WERI-Rb-1 (cell line): ENCODE data around the gene CAMTA1.
"Not testable (repeated sequence)": the region's sequence is repeated elsewhere in the genome, so short reads cannot be mapped to it uniquely, and the experiment has no call there.

Experiments
- DNase-seq: peaks from one replicate; pipeline ENCODE4 v3.0.0-alpha.2; 2020
- H3K27ac ChIP-seq: fragments of 250-450 bp; sonication (Bioruptor Pico); 2 replicates; pipeline ENCODE4 v1.5.1; 2020; ENCODE audit warnings: mild to moderate bottlenecking, moderate library complexity
- H3K27me3 ChIP-seq: fragments of 250-450 bp; sonication (Bioruptor Pico); 2 replicates; pipeline ENCODE4 v1.5.1; 2021; ENCODE audit warnings: mild to moderate bottlenecking, low read depth, moderate library complexity; ENCODE audit not compliant: insufficient read depth, severe bottlenecking
- H3K36me3 ChIP-seq: fragments of 250-450 bp; sonication (Bioruptor Pico); 2 replicates; pipeline ENCODE4 v1.5.1; 2020; ENCODE audit warnings: mild to moderate bottlenecking, moderate library complexity
- H3K4me3 ChIP-seq: 2 replicates; pipeline ENCODE4 v1.5.1; 2011; ENCODE audit warnings: low read depth, mild to moderate bottlenecking, control low read depth, low read length
- H3K9me3 ChIP-seq: fragments of 250-450 bp; sonication (Bioruptor Pico); 2 replicates; pipeline ENCODE4 v1.5.1; 2021; ENCODE audit warnings: mild to moderate bottlenecking, moderate library complexity; ENCODE audit not compliant: severe bottlenecking
- TF ChIP-seq, protein P1 (sequence below): IDR thresholded peaks from 2 replicates; pipeline ENCODE4 v1.5.1; 2011; ENCODE audit warnings: low read depth, mild to moderate bottlenecking, control low read depth, inconsistent platforms, low read length

The CAMTA1 gene

DNA sequence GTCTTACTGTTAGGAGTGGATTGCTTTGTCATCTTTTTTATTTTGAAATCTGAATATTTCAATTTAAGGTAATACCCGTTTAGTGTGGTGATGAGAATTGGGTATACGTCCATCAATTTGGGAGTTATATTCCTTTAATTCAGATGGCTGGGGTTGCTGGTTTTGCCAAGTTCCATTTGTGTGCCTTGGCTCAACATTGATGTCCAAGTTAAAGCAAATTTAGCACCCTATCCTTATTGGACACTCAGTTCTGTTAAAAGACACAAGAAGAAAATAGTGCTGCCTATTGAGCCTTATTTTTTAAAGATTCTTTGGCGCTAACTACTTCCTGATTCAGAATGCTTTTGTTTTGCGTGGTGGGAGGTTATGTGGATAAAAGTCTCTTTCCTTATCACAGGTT is 40.6 kb downstream of the CAMTA1 start:
- H3K27me3 ChIP-seq, result no peaks in the 10 kb centered on the region
- TF ChIP-seq, protein P1, sequence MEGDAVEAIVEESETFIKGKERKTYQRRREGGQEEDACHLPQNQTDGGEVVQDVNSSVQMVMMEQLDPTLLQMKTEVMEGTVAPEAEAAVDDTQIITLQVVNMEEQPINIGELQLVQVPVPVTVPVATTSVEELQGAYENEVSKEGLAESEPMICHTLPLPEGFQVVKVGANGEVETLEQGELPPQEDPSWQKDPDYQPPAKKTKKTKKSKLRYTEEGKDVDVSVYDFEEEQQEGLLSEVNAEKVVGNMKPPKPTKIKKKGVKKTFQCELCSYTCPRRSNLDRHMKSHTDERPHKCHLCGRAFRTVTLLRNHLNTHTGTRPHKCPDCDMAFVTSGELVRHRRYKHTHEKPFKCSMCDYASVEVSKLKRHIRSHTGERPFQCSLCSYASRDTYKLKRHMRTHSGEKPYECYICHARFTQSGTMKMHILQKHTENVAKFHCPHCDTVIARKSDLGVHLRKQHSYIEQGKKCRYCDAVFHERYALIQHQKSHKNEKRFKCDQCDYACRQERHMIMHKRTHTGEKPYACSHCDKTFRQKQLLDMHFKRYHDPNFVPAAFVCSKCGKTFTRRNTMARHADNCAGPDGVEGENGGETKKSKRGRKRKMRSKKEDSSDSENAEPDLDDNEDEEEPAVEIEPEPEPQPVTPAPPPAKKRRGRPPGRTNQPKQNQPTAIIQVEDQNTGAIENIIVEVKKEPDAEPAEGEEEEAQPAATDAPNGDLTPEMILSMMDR, result no peak
- no peaks in the 10 kb centered on the region for H3K9me3 ChIP-seq
- peaks cover 41% of the 10 kb centered on the region for H3K36me3 ChIP-seq
- H3K27ac ChIP-seq, result no peak overlapping the region
- no peak for DNase-seq
- no peak overlapping the region for H3K4me3 ChIP-seq

DNA sequence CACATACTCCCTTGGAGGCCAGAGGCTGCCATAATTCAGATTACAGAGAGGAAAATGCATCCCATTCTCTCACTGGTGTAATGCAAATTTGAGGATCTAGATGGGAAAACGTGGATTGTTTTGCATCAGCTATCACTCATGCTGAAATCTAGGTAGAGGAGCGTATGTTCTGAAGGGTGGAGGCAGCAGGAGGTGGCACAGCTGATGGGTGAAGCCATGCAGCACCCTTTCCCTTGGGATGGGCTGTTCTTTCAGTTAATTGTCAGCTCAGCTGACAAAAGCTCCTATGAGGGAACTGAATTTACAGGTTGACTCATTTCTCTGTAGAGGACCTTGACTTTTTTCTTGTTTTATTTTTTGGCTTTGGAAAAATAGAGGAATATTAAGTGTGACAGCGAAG is 41.8 kb downstream of the CAMTA1 start:
- H3K27ac ChIP-seq, result no peak overlapping the region
- no peaks in the 10 kb centered on the region for H3K27me3 ChIP-seq
- no peak for DNase-seq
- peaks cover 45% of the 10 kb centered on the region for H3K36me3 ChIP-seq
- H3K9me3 ChIP-seq, result no peaks in the 10 kb centered on the region
- TF ChIP-seq, protein P1, result no peak
- H3K4me3 ChIP-seq, result no peak overlapping the region

DNA sequence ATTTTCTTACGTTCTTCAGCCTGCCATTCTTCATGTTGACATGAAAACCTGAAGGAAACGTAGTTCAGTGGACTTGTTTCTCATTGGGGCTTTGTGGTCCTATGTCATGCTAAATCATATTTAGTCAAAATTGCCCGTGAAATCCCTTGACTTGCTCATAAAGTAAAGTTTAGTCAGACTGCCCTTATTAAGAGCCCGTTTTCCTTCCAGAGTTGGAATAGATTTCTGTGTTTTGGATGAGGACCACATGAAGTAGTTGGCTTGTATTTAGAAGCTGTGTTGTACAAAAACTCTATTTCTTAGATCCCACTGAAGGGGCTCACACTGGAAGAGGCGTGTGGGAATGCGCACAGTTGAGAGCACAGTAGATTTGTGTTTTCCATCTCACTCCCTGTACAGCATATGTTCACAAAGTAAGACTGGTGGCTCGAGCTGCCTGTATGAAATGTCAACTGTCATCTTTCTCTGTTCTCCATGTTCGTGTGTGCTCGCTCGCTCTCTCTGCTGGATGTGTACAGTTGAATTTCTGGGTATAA is 42.4 kb downstream of the CAMTA1 start:
- no peak overlapping the region for H3K27ac ChIP-seq
- no peaks in the 10 kb centered on the region for H3K27me3 ChIP-seq
- H3K9me3 ChIP-seq, result no peaks in the 10 kb centered on the region
- H3K4me3 ChIP-seq, result no peak overlapping the region
- TF ChIP-seq, protein P1, result no peak
- H3K36me3 ChIP-seq, result peaks cover 45% of the 10 kb centered on the region
- no peak for DNase-seq

DNA sequence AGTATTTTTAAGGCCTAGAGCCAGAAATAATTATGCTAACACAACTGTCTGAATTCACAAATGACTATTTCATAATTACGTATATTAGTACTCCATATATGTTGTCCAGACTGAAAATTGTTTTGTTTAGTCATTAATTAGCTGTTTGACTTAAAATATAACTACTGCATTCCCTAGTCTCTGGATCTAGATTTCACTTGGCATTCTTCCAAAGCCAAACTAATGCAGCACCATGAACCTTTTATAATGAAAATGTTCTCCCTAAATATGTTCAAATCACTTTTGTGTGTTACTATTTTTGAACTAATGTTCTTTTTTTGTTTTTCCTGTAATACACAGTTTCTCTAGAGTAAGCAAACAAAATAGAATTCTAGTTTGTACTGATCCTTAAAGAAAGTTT is 46.1 kb downstream of the CAMTA1 start:
- TF ChIP-seq, protein P1, result no peak
- Histone ChIP-seq H3K27ac (no peak overlapping the region), H3K36me3 (peaks cover 32% of the 10 kb centered on the region), H3K4me3 (no peak overlapping the region), H3K27me3 (no peaks in the 10 kb centered on the region), H3K9me3 (no peaks in the 10 kb centered on the region)
- no peak for DNase-seq

DNA sequence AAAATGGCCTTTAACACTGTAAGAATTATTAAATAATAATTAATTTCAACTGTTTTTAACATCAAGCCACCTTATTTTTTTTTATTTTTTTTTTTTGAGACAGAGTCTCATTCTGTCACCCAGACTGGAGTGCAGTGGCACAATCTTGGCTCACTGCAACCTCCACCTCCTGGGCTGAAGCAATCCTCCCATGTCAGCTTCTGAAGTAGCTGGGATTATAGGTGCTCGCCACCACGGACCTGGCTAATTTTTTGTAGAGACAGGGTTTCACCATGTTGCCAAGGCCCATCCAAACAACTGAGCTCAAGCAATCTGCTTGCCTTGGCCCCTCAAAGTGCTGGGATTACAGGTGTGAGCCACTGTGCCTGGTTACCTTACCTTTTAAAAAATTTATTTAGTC is 46.8 kb downstream of the CAMTA1 start:
- not testable (repeated sequence) for DNase-seq, H3K27ac ChIP-seq

DNA sequence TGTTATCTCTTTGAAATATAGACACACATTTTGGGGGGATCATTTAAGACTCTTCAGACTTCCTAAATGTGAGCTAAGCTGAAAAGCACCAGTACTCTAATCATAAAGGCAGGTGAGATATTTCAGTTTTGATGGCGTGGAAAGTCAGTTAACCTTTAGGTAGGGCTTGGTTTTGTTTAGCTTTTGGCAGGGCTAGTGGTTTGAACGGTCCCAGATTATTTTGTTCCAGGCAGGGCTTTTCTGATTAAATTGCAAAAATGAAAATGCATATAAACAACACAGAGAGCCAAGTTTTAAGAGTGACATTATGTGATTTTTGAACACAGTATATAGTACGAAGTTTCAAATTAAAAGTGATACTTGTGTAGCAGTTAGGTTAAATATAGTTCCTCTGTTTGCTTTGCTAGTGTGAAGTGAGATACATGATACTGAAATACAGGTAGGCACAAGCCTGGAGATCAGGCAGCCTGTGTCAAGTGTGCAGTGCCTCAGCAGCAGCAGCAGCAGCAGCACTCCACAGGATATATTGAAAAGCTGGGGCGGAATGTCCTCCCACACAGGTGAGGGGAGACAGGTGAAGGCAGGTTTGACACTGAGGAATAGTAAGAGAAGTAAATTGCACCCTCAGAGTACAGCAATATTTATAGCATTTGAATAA is 47.4 kb downstream of the CAMTA1 start:
- no peaks in the 10 kb centered on the region for H3K9me3 ChIP-seq
- no peaks in the 10 kb centered on the region for H3K27me3 ChIP-seq
- no peak overlapping the region for H3K4me3 ChIP-seq
- no peak overlapping the region for H3K27ac ChIP-seq
- H3K36me3 ChIP-seq, result peaks cover 20% of the 10 kb centered on the region
- DNase-seq, result no peak
- TF ChIP-seq, protein P1, result no peak

More for the DNA sequence above, 46.8 kb downstream of the CAMTA1 start:
- H3K9me3 ChIP-seq, H3K27me3 ChIP-seq, H3K4me3 ChIP-seq: not testable (repeated sequence)
- H3K36me3 ChIP-seq, result peaks cover 26% of the 10 kb centered on the region
